ENCODE measurements around the gene ZNF772.

Gene ZNF772

DNA sequence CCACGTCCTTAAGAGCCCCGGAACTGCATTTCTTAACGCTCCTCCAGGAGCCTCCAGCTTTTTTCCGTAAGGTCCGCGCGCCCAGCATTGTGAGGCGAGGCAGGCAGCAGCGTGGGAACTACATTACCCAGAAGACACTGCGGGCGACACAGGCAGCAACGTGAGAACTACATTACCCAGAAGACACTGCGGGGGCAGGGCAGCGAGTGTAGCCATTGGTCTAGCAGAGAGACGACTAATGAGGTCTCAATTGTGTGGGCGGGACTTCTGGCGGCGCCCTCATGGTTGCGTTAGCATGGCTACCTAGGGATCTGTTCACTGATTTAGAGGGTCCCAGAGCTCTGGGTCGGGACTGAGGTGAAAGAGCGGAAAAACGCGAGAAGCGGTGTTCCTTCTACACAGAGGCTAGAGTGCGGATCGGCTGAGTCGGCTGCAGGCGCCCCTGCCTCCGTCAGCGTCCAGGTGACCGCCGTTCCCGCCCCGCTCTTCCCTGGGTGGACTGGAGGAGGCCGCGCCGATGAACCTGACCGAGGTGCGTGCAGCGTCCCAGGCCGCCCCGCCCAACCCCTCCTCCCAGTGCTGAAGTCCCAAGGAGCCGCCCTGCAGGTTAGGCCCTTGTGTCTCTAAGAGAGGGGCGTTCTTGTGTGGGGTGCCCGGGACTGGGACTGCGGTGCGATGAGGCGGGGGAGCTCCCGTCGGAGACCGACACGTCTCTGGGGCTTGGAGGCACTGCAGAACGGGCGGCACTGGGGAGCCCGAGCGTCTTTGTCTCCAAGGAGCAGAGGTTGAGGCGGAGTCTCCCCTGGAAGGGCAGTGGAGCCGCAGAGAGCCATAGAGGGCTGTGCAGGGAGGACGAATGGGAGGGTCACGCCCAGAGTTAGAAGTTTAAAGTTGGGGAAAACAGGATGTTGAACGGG, 42.0 kb downstream of the ZNF772 start, which contains the start of gene ZNF749:
ZNF749 (plus strand) TSS at position 264 of the 917 bp plus-strand sequence; CDS start at position 518, 254 bp downstream.
- DNase-seq = peak; percentile 98

DNA sequence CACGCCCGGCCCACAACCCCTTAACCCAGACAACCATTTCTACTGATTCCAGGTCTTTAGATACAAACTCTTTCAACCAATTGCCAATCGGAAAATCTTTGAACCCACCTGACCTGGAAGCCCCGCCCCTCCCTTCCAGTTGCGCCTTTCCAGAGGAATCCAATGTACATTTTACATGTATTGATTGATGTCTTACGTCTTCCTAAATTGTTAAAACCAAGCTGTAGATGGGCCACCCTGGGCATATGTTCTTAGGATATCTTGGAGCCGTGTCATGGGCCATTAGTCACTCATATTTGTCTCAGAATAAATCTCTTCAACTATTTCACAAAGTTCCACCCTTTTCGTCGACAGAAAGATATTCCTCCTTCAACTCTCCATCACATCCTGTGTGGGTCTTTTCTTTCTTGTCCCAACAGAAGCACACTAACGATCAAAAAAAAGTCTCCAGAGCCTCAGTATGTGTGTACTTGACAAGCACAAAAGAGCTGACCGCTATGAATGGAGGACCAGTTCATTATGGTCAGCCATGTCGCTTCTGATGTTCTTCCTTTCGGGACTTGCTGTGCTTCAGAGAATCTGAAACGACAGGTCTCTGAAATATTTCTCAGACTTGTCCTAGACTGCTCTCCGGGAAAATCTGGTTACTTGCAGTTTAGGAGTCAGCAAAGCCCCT, 42.8 kb downstream of the ZNF772 start:
- DNase-seq = no peak

DNA sequence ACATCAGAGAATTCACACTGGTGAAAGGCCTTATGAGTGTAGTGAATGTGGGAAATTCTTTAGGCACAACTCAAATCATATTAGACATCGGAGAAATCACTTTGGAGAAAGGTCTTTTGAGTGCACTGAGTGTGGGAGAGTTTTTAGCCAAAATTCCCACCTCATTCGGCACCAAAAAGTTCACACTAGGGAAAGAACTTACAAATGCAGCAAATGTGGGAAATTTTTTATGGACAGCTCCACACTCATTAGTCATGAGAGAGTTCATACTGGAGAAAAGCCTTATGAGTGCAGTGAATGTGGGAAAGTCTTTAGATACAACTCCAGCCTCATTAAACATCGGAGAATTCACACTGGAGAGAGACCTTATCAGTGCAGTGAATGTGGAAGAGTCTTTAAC, 56.3 kb downstream of the ZNF772 start:
- DNase-seq = no peak

DNA sequence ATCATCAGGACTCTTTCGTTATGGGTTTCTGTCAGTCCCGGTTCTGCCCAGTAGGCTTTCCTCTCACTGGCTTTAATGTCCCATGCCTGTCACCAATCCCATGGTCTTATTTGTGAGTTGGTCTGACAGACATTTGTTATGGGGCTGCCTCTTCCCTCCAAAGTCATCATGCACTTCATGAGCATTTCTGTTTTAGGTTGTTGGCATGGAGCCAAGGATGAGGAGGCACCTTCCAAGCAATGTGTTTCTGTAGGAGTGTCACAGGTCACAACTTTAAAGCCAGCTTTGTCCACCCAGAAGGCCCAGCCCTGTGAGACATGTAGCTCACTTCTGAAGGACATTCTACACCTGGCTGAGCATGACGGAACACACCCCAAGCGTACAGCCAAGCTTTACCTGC, 57.9 kb downstream of the ZNF772 start:
- DNase-seq = no peak
